ENCODE measurements around the gene CCDC40. TPM values are rescaled to one million over a fixed set of nuclear protein-coding genes. Genes with fewer than 3 reads are reported as not detected.

CCDC40 gene
- total RNA-seq, 1 donor, result 3.0 TPM

GRCh38 chr17:80097844-80098691 lies 61.6 kb downstream of the CCDC40 start:
- H3K4me3 ChIP-seq (ENCODE audit: low read depth, low read length), result no peak overlapping the region
- no peak for DNase-seq (ENCODE audit: low read depth)
- TF ChIP-seq CTCF (IDR thresholded peaks at IDR 0.05; ENCODE audit: insufficient read depth, low read length), result no peak

GRCh38 chr17:80099291-80100034 lies 63.0 kb downstream of the CCDC40 start:
- H3K4me3 ChIP-seq (ENCODE audit: low read depth, low read length), result no peak overlapping the region
- no peak for DNase-seq (ENCODE audit: low read depth)

DNA sequence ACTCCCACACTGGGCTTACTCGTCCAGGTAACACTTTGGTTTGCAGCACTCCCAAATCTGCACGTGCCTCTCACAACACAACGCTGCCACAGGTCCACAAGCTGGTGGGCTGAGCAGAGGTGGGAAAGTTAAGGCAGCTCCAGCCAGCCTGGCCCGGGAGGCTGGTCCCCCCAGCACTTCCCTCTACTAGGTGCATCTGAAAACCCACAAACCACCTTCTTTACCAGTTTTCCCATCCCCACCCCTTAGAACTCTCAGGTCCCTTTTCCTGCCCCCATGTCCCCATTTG lies 63.5 kb downstream of the CCDC40 start:
- no peak for TF ChIP-seq CTCF (IDR thresholded peaks at IDR 0.05; ENCODE audit: insufficient read depth, low read length)
- DNase-seq (ENCODE audit: low read depth), result no peak
- H3K4me3 ChIP-seq (ENCODE audit: low read depth, low read length), result no peak overlapping the region

More at GRCh38 chr17:80099291-80100034, 63.0 kb downstream of the CCDC40 start:
- TF ChIP-seq CTCF (IDR thresholded peaks at IDR 0.05; ENCODE audit: insufficient read depth, low read length), result no peak

DNA sequence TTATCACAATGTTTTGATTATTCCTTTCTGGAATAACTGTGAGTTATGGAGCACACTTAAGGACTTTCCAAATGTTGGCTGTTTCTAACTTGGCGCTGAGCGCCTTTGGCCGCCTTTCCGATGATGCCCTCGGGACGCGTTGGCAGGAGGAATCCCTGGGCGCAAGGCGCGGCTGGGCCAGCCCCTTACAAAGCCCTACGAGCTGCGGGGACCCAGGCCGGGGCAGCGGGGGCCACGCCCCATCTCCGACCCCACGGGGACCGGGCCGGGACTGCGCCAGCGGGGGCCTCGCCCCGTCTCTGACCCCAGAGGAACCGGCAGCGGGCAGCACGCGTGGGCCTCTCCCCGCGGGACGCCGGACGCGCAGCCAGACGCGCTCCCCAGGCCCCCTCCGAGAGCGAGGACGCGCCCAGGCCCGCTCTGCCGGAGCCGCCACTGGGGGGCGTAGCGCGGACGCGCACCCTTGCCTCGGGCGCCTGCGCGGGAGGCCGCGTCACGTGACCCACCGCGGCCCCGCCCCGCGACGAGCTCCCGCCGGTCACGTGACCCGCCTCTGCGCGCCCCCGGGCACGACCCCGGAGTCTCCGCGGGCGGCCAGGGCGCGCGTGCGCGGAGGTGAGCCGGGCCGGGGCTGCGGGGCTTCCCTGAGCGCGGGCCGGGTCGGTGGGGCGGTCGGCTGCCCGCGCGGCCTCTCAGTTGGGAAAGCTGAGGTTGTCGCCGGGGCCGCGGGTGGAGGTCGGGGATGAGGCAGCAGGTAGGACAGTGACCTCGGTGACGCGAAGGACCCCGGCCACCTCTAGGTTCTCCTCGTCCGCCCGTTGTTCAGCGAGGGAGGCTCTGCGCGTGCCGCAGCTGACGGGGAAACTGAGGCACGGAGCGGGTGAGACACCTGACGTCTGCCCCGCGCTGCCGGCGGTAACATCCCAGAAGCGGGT lies 64.8 kb downstream of the CCDC40 start, which contains the start of gene GAA:
GAA (plus strand) TSS at position 571 of the 935 bp plus-strand sequence. CDS start 3,006 bp downstream, outside the sequence.
- peak; percentile 62 for TF ChIP-seq CTCF (IDR thresholded peaks at IDR 0.05; ENCODE audit: insufficient read depth, low read length)
- peak; percentile 77 for DNase-seq (ENCODE audit: low read depth)
- peak within 1 kb of the TSS; percentile 98 for H3K4me3 ChIP-seq (ENCODE audit: low read depth, low read length)

DNA sequence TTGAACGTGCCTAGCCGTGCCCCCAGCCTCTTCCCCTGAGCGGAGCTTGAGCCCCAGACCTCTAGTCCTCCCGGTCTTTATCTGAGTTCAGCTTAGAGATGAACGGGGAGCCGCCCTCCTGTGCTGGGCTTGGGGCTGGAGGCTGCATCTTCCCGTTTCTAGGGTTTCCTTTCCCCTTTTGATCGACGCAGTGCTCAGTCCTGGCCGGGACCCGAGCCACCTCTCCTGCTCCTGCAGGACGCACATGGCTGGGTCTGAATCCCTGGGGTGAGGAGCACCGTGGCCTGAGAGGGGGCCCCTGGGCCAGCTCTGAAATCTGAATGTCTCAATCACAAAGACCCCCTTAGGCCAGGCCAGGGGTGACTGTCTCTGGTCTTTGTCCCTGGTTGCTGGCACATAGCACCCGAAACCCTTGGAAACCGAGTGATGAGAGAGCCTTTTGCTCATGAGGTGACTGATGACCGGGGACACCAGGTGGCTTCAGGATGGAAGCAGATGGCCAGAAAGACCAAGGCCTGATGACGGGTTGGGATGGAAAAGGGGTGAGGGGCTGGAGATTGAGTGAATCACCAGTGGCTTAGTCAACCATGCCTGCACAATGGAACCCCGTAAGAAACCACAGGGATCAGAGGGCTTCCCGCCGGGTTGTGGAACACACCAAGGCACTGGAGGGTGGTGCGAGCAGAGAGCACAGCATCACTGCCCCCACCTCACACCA lies 65.7 kb downstream of the CCDC40 start:
- H3K4me3 ChIP-seq (ENCODE audit: low read depth, low read length), result peak overlapping the region; percentile 98
- no peak for TF ChIP-seq CTCF (IDR thresholded peaks at IDR 0.05; ENCODE audit: insufficient read depth, low read length)
- DNase-seq (ENCODE audit: low read depth), result peak; percentile 19
